A673 (cell line): ENCODE measurements around the gene ST6GALNAC3. TPM values are rescaled to one million over a fixed set of nuclear protein-coding genes. Genes with fewer than 3 reads are reported as not detected.

Experiments
- BruUV-seq: library from RNA; stranded (reverse); fragments of 400-500 nt; replicated peaks from 2 replicates; lab custom pipeline; 2021; lab: Mats Ljungman, UMichigan
- CTCF ChIA-PET: fragments of 300-600 bp; sonication (Branson Sonifier 250); formaldehyde crosslinking; loops from one replicate; lab custom pipeline; 2022; ENCODE audit warnings: antibody characterized with exemption; lab: Charles Lee
- POLR2A ChIA-PET: fragments of 300-600 bp; sonication (Branson Sonifier 250); formaldehyde crosslinking; loops from one replicate; lab custom pipeline; 2022; ENCODE audit warnings: antibody characterized with exemption; ENCODE audit not compliant: low non-redundant PET; lab: Charles Lee
- DNase-seq: peaks from one replicate; pipeline ENCODE4 v3.0.0-alpha.2; 2015; ENCODE audit warnings: low spot score
- H3K27ac ChIP-seq: fragments of 200-600 bp; sonication (generic); 2 replicates; pipeline ENCODE4 v1.5.1; 2016; ENCODE audit warnings: mixed run types, low read depth, mild to moderate bottlenecking, mixed read lengths, antibody characterized with exemption, low read length; ENCODE audit not compliant: poor library complexity, severe bottlenecking
- H3K27me3 ChIP-seq: fragments of 200-600 bp; sonication (generic); replicated peaks from 2 replicates; pipeline ENCODE4 v1.6.1; 2017; ENCODE audit warnings: mixed run types, low read depth, mild to moderate bottlenecking, mixed read lengths, antibody characterized with exemption, low read length; ENCODE audit not compliant: insufficient read depth, poor library complexity
- H3K36me3 ChIP-seq: fragments of 200-600 bp; sonication (generic); 2 replicates; pipeline ENCODE4 v1.6.1; 2016; ENCODE audit warnings: mixed run types, mild to moderate bottlenecking, mixed read lengths, antibody characterized with exemption, low read length; ENCODE audit not compliant: insufficient read depth, poor library complexity, severe bottlenecking
- H3K4me1 ChIP-seq: fragments of 200-600 bp; sonication (generic); 2 replicates; pipeline ENCODE4 v1.6.1; 2017; ENCODE audit warnings: mixed run types, mild to moderate bottlenecking, mixed read lengths, antibody characterized with exemption, low read length; ENCODE audit not compliant: insufficient read depth, poor library complexity, severe bottlenecking
- H3K4me3 ChIP-seq: fragments of 200-600 bp; sonication (generic); 2 replicates; pipeline ENCODE4 v1.5.1; 2016; ENCODE audit warnings: low read depth, mixed run types, mild to moderate bottlenecking, mixed read lengths, low read length; ENCODE audit not compliant: poor library complexity, severe bottlenecking
- H3K9me3 ChIP-seq: fragments of 200-600 bp; sonication (generic); 2 replicates; pipeline ENCODE4 v1.6.1; 2016; ENCODE audit warnings: mixed run types, low read depth, mild to moderate bottlenecking, mixed read lengths, antibody characterized with exemption, low read length; ENCODE audit not compliant: poor library complexity, severe bottlenecking
- EZH2 ChIP-seq: fragments of 200-600 bp; sonication (generic); IDR thresholded peaks from 2 replicates; pipeline ENCODE4 v1.6.1; 2017; ENCODE audit warnings: borderline replicate concordance, low read depth, mild to moderate bottlenecking, mixed read lengths, antibody characterized with exemption, low read length; ENCODE audit not compliant: poor library complexity, severe bottlenecking
- intact Hi-C: fragments of 100-400 bp; cut with micrococcal nuclease; formaldehyde crosslinking; loops from one replicate; pipeline ENCODE4 v1.10.0; 2022; ENCODE audit not compliant: unreplicated experiment
- total RNA-seq: library from RNA; stranded (reverse); gene quantifications from 2 replicates; pipeline ENCODE4 v1.2.3, GENCODE V29; 2021
- TF ChIP-seq, protein P1 (sequence below): fragments of 300-800, 200-600 bp; sonication (generic); conservative IDR thresholded peaks from 2 replicates; pipeline ENCODE4 v1.5.1; 2017; ENCODE audit warnings: low read depth, mild to moderate bottlenecking, antibody characterized with exemption, low read length, moderate library complexity, mixed read lengths

Gene ST6GALNAC3
- total RNA-seq, 1 experiment from 2014 or later = 1.2 TPM

GRCh38 chr1:76135835-76136234 is 61.3 kb downstream of the ST6GALNAC3 start:
- Histone ChIP-seq H3K36me3 (no peaks in the 10 kb centered on the region), H3K27me3 (no peaks in the 10 kb centered on the region), H3K27ac (no peak overlapping the region), H3K4me3 (no peak overlapping the region), H3K9me3 (no peaks in the 10 kb centered on the region), H3K4me1 (no peaks in the 10 kb centered on the region)
- ChIA-PET CTCF (no interaction called here), POLR2A (no interaction called here)
- intact Hi-C loops = no loop called here
- TF ChIP-seq EZH2 = no peak
- TF ChIP-seq, protein P1, sequence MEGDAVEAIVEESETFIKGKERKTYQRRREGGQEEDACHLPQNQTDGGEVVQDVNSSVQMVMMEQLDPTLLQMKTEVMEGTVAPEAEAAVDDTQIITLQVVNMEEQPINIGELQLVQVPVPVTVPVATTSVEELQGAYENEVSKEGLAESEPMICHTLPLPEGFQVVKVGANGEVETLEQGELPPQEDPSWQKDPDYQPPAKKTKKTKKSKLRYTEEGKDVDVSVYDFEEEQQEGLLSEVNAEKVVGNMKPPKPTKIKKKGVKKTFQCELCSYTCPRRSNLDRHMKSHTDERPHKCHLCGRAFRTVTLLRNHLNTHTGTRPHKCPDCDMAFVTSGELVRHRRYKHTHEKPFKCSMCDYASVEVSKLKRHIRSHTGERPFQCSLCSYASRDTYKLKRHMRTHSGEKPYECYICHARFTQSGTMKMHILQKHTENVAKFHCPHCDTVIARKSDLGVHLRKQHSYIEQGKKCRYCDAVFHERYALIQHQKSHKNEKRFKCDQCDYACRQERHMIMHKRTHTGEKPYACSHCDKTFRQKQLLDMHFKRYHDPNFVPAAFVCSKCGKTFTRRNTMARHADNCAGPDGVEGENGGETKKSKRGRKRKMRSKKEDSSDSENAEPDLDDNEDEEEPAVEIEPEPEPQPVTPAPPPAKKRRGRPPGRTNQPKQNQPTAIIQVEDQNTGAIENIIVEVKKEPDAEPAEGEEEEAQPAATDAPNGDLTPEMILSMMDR = no peak
- no TSS peak for BruUV-seq
- DNase-seq = no peak

DNA sequence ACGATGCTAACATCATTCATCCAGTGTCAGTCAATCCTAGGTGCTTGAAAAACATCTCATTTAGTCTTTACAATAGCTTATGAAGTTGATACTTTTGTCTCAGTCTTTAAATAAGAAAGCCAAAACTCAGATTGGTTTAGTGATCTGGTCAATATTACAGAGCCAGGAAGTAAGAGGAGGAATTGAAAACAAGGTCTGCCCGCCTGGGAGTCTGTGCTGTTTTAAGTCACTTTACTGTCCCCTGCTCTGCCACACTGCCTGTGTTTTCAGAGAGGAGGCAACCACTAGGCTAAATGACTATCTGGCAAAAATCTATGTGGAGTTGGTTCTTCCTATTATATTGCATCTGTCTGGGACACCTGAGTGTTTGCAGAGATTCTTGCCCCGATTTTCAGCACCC is 62.3 kb downstream of the ST6GALNAC3 start:
- TF ChIP-seq, protein P1 = no peak
- no peak overlapping the region for H3K27ac ChIP-seq
- no peak for DNase-seq
- H3K9me3 ChIP-seq = no peaks in the 10 kb centered on the region
- H3K4me3 ChIP-seq = no peak overlapping the region
- no peaks in the 10 kb centered on the region for H3K36me3 ChIP-seq
- BruUV-seq = no TSS peak
- ChIA-PET CTCF (no interaction called here), POLR2A (no interaction called here)
- H3K4me1 ChIP-seq = no peaks in the 10 kb centered on the region
- intact Hi-C loops = no loop called here
- no peaks in the 10 kb centered on the region for H3K27me3 ChIP-seq

DNA sequence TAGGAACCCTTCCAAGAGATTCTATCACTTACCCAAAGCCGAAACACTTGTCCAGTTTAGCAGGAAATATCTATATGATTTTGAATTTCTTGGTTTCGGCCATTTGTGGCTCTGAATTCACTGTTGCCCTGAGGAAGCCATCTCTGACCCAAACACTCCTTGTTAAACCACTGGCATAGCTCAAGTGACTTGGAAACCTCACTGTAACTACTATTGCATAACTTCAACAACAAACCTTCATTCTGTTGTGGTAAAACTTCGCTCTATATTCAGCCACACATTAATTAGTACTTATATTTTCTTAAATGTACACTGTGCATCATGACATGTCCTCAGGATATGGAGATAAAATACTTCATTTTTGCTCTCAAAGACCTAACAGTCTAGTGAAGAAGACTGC is 63.2 kb downstream of the ST6GALNAC3 start:
- Histone ChIP-seq H3K4me3 (no peak overlapping the region), H3K36me3 (no peaks in the 10 kb centered on the region), H3K4me1 (no peaks in the 10 kb centered on the region), H3K27ac (no peak overlapping the region), H3K9me3 (no peaks in the 10 kb centered on the region), H3K27me3 (no peaks in the 10 kb centered on the region)
- ChIA-PET CTCF (no interaction called here), POLR2A (no interaction called here)
- intact Hi-C loops = no loop called here
- no peak for TF ChIP-seq EZH2
- TF ChIP-seq, protein P1 = no peak
- no peak for DNase-seq
- no TSS peak for BruUV-seq
